H9 (cell line): ENCODE data around the gene LMBR1. TPM values are rescaled to one million over a fixed set of nuclear protein-coding genes. Genes with fewer than 3 reads are reported as not detected.

Experiments
- DNase-seq: peaks from one replicate; pipeline ENCODE4 v3.0.0-alpha.2; 2017
- H2AFZ ChIP-seq: one replicate; pipeline ENCODE4 v1.6.1; 2013; ENCODE audit warnings: mild to moderate bottlenecking, low read length, control low read depth, moderate library complexity
- H2AK5ac ChIP-seq: 2 replicates; pipeline ENCODE4 v1.6.1; 2013; ENCODE audit warnings: low read length, control low read depth, mixed read lengths; ENCODE audit not compliant: insufficient read length
- H2BK120ac ChIP-seq: one replicate; pipeline ENCODE4 v1.6.1; 2013; ENCODE audit warnings: low read depth, mild to moderate bottlenecking, low read length, control low read depth, inconsistent platforms; ENCODE audit not compliant: poor library complexity, severe bottlenecking
- H2BK12ac ChIP-seq: 2 replicates; pipeline ENCODE4 v1.6.1; 2013; ENCODE audit warnings: low read length, control low read depth, mixed read lengths, low read depth; ENCODE audit not compliant: insufficient read length
- H2BK15ac ChIP-seq: 2 replicates; pipeline ENCODE4 v1.6.1; 2013; ENCODE audit warnings: low read depth, low read length, control low read depth
- H2BK20ac ChIP-seq: one replicate; pipeline ENCODE4 v1.6.1; 2013; ENCODE audit warnings: low read depth, mild to moderate bottlenecking, low read length, control low read depth, inconsistent platforms; ENCODE audit not compliant: poor library complexity, severe bottlenecking
- H2BK5ac ChIP-seq: 2 replicates; pipeline ENCODE4 v1.6.1; 2013; ENCODE audit warnings: low read length, control low read depth, mixed read lengths; ENCODE audit not compliant: insufficient read length
- H3K14ac ChIP-seq: 2 replicates; pipeline ENCODE4 v1.6.1; 2013; ENCODE audit warnings: low read length, control low read depth; ENCODE audit not compliant: insufficient read depth
- H3K18ac ChIP-seq: 2 replicates; pipeline ENCODE4 v1.6.1; 2013; ENCODE audit warnings: low read depth, mild to moderate bottlenecking, mixed read lengths, low read length, control low read depth; ENCODE audit not compliant: insufficient read length
- H3K23ac ChIP-seq: 2 replicates; pipeline ENCODE4 v1.6.1; 2013; ENCODE audit warnings: low read length, control low read depth, mixed read lengths, low read depth; ENCODE audit not compliant: insufficient read length
- H3K23me2 ChIP-seq: 2 replicates; pipeline ENCODE4 v1.6.1; 2013; ENCODE audit warnings: low read depth, mild to moderate bottlenecking, mixed read lengths, low read length, control low read depth; ENCODE audit not compliant: insufficient read length, poor library complexity, severe bottlenecking
- H3K27ac ChIP-seq: 2 replicates; pipeline ENCODE4 v1.5.1; 2013; ENCODE audit warnings: low read length, control low read depth, mixed read lengths, low read depth; ENCODE audit not compliant: insufficient read length
- H3K27me3 ChIP-seq: 2 replicates; pipeline ENCODE4 v1.6.1; 2013; ENCODE audit warnings: low read length, control low read depth, inconsistent platforms; ENCODE audit not compliant: insufficient read depth
- H3K4ac ChIP-seq: 2 replicates; pipeline ENCODE4 v1.6.1; 2013; ENCODE audit warnings: low read depth, mild to moderate bottlenecking, control low read depth, inconsistent platforms, low read length, moderate library complexity
- H3K4me1 ChIP-seq: 2 replicates; pipeline ENCODE4 v1.6.1; 2013; ENCODE audit warnings: low read length, control low read depth, inconsistent platforms; ENCODE audit not compliant: insufficient read depth
- H3K4me2 ChIP-seq: 2 replicates; pipeline ENCODE4 v1.6.1; 2013; ENCODE audit warnings: low read length, control low read depth, mixed read lengths; ENCODE audit not compliant: insufficient read length, insufficient read depth
- H3K56ac ChIP-seq: 2 replicates; pipeline ENCODE4 v1.6.1; 2013; ENCODE audit warnings: low read depth, mild to moderate bottlenecking, mixed read lengths, low read length, control low read depth; ENCODE audit not compliant: insufficient read length
- H3K79me1 ChIP-seq: 2 replicates; pipeline ENCODE4 v1.6.1; 2013; ENCODE audit warnings: low read depth, mild to moderate bottlenecking, moderate library complexity, low read length, control low read depth, inconsistent platforms; ENCODE audit not compliant: insufficient read depth, poor library complexity, severe bottlenecking
- H3K79me2 ChIP-seq: 2 replicates; pipeline ENCODE4 v1.6.1; 2013; ENCODE audit warnings: low read length, control low read depth, inconsistent platforms; ENCODE audit not compliant: insufficient read depth
- H3K9ac ChIP-seq: 2 replicates; pipeline ENCODE4 v1.6.1; 2013; ENCODE audit warnings: low read length, control low read depth, mixed read lengths; ENCODE audit not compliant: insufficient read length; ENCODE audit errors: extremely low read depth
- H3K9me3 ChIP-seq: one replicate; pipeline ENCODE4 v1.6.1; 2013; ENCODE audit warnings: low read depth, low read length, inconsistent platforms; ENCODE audit not compliant: control insufficient read depth
- H3T11ph ChIP-seq: one replicate; pipeline ENCODE4 v1.6.1; 2013; ENCODE audit warnings: mild to moderate bottlenecking, low read length, control low read depth, inconsistent platforms
- H4K20me1 ChIP-seq: one replicate; pipeline ENCODE4 v1.6.1; 2013; ENCODE audit not compliant: control insufficient read depth, insufficient read length, insufficient read depth
- H4K5ac ChIP-seq: 2 replicates; pipeline ENCODE4 v1.6.1; 2013; ENCODE audit warnings: low read depth, mild to moderate bottlenecking, mixed read lengths, low read length, control low read depth; ENCODE audit not compliant: insufficient read length
- H4K8ac ChIP-seq: replicated peaks from 2 replicates; pipeline ENCODE4 v1.6.1; 2013; ENCODE audit warnings: low read length, control low read depth, mixed read lengths, low read depth; ENCODE audit not compliant: insufficient read length
- H4K91ac ChIP-seq: 2 replicates; pipeline ENCODE4 v1.6.1; 2013; ENCODE audit warnings: low read depth, mild to moderate bottlenecking, moderate library complexity, mixed read lengths, low read length, control low read depth; ENCODE audit not compliant: insufficient read length
- H3K27ac Mint-ChIP-seq, 3 experiments: 2 replicates in 2 of 3; 3 replicates in 1 of 3; pipeline ENCODE4 v1.8.0; 2020 to 2021; ENCODE audit warnings: mixed read lengths in 3 of 3, mild to moderate bottlenecking in 1 of 3, moderate library complexity in 1 of 3
- H3K27me3 Mint-ChIP-seq: 2 replicates; pipeline ENCODE4 v1.8.0; 2021; ENCODE audit warnings: low read depth, mild to moderate bottlenecking, moderate library complexity, mixed read lengths
- H3K36me3 Mint-ChIP-seq, 3 experiments: 2 replicates in 2 of 3; 3 replicates in 1 of 3; pipeline ENCODE4 v1.8.0; 2020 to 2021; ENCODE audit warnings: low read depth in 3 of 3, mixed read lengths in 3 of 3; ENCODE audit not compliant: insufficient read depth in 1 of 3
- H3K4me1 Mint-ChIP-seq, 2 experiments: 2 replicates each; pipeline ENCODE4 v1.8.0; 2020; ENCODE audit warnings: mixed read lengths in 2 of 2
- H3K4me3 Mint-ChIP-seq, 2 experiments: 2 replicates in 1 of 2; 3 replicates in 1 of 2; pipeline ENCODE4 v1.8.0; 2020 to 2021; ENCODE audit warnings: mild to moderate bottlenecking in 2 of 2, mixed read lengths in 2 of 2, moderate library complexity in 1 of 2
- H3K9me3 Mint-ChIP-seq, 2 experiments: 2 replicates in 1 of 2; 3 replicates in 1 of 2; pipeline ENCODE4 v1.8.0; 2020; ENCODE audit warnings: mild to moderate bottlenecking in 2 of 2, mixed read lengths in 2 of 2, moderate library complexity in 1 of 2
- WGBS: extraction: QIAGEN DNeasy Blood & Tissue Kit; methylation state at CpG from one replicate; pipeline ENCODE4 v1.1.7; 2013; ENCODE audit warnings: missing lambda C conversion rate, low lambda C conversion rate, mixed read lengths; ENCODE audit not compliant: insufficient read length; ENCODE audit errors: extremely low coverage; 5-methylcytosine and 5-hydroxymethylcytosine counted together
- total RNA-seq: library from RNA; stranded (reverse); gene quantifications from 2 replicates; pipeline ENCODE4 v1.2.1, GENCODE V29; 2021
- TF ChIP-seq, protein P1 (sequence below): fragments of 200-600 bp; sonication (generic); conservative IDR thresholded peaks from 3 replicates; pipeline ENCODE4 v1.8.0; 2021; ENCODE audit warnings: antibody characterized with exemption, mild to moderate bottlenecking

The LMBR1 gene
- total RNA-seq, 1 experiment from 2014 or later, result 62.3 TPM

- no peak overlapping the region for H3K14ac ChIP-seq
- no peak overlapping the region for H3K9ac ChIP-seq
- H3K23me2 ChIP-seq, result no peaks in the 10 kb centered on the region
- DNase-seq, result no peak
- no peak overlapping the region for H2AFZ ChIP-seq
- no peaks in the 10 kb centered on the region for H3K9me3 ChIP-seq
- 100% methylated on average over 3 of the region's 5 CpGs for WGBS
- no peak overlapping the region for H3T11ph ChIP-seq
- H2BK5ac ChIP-seq, result no peak overlapping the region
- no peak overlapping the region for H3K27ac ChIP-seq
- H4K8ac ChIP-seq, result no peak overlapping the region
- peaks cover 40 to 54% of the 10 kb centered on the region in 2 experiments for H3K9me3 Mint-ChIP-seq
- H2AK5ac ChIP-seq, result no peak overlapping the region
- TF ChIP-seq, protein P1, sequence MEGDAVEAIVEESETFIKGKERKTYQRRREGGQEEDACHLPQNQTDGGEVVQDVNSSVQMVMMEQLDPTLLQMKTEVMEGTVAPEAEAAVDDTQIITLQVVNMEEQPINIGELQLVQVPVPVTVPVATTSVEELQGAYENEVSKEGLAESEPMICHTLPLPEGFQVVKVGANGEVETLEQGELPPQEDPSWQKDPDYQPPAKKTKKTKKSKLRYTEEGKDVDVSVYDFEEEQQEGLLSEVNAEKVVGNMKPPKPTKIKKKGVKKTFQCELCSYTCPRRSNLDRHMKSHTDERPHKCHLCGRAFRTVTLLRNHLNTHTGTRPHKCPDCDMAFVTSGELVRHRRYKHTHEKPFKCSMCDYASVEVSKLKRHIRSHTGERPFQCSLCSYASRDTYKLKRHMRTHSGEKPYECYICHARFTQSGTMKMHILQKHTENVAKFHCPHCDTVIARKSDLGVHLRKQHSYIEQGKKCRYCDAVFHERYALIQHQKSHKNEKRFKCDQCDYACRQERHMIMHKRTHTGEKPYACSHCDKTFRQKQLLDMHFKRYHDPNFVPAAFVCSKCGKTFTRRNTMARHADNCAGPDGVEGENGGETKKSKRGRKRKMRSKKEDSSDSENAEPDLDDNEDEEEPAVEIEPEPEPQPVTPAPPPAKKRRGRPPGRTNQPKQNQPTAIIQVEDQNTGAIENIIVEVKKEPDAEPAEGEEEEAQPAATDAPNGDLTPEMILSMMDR, result no peak
- H3K36me3 Mint-ChIP-seq, result peaks cover 43 to 56% (median 47%) of the 10 kb centered on the region in 3 experiments
- H3K4me1 Mint-ChIP-seq, result 0 out of 4 replicates have a peak, but pooled peaks cover 0 to 3% of the 10 kb centered on the region in 2 experiments
- H2BK12ac ChIP-seq, result no peak overlapping the region
- H2BK20ac ChIP-seq, result no peak overlapping the region
- H4K5ac ChIP-seq, result no peak overlapping the region
- peaks cover 5% of the 10 kb centered on the region for H3K79me1 ChIP-seq
- H3K27me3 Mint-ChIP-seq, result no peaks in the 10 kb centered on the region
- no peak overlapping the region for H2BK15ac ChIP-seq
- no peak overlapping the region for H3K18ac ChIP-seq
- no peak overlapping the region for H3K23ac ChIP-seq
- H3K56ac ChIP-seq, result no peak overlapping the region
- no peak overlapping the region for H3K4me2 ChIP-seq
- no peak overlapping the region for H3K4ac ChIP-seq
- H2BK120ac ChIP-seq, result no peak overlapping the region
- H4K20me1 ChIP-seq, result no peaks in the 10 kb centered on the region
- H3K27me3 ChIP-seq, result no peaks in the 10 kb centered on the region
- peaks cover 4% of the 10 kb centered on the region; the same call in 1 of the 2 replicates for H3K79me2 ChIP-seq
- no peak overlapping the region for H3K4me3 Mint-ChIP-seq
- no peaks in the 10 kb centered on the region for H3K4me1 ChIP-seq
- peak overlapping the region in 1 of 3 experiments; percentile 6; a peak in 1 of 7 replicates for H3K27ac Mint-ChIP-seq
- no peak overlapping the region for H4K91ac ChIP-seq
Observed at GRCh38 chr7:156854654-156855053, 38.3 kb downstream of the LMBR1 start.
